GM21786 (cell line): Measurements from ENCODE around the gene COL2A1.

Experiments used
- ATAC-seq: cut with Tn5 transposase; IDR thresholded peaks from one replicate; pipeline ENCODE4 v1.9.1; 2021; ENCODE audit not compliant: unreplicated experiment

Gene COL2A1

DNA sequence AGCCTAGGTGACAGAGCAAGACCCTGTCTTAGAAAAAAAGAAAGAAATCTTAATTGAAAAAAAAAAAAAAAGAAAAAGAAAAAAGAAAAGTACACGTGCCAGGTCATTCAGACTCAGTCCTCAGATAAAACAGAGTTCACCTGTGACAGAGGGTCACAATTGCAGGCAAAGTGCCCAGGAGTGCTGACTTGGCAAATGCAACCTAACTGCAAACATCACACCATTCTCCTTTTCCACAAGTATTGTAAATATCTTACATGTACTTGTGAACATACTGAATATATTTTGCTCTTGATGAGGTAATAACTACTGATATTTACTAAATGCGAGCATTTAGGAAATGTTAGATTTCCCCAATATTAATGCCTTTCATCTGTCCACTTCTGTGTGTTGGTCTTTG lies 9.0 kb upstream of the COL2A1 start:
- ATAC-seq: no peak

GRCh38 chr12:48012070-48012469 lies 7.8 kb upstream of the COL2A1 start:
- ATAC-seq: no peak

- no peak for ATAC-seq
Measured at GRCh38 chr12:48010366-48010970, 6.2 kb upstream of the COL2A1 start.

- no peak for ATAC-seq
Measured at GRCh38 chr12:48009471-48009870, 5.2 kb upstream of the COL2A1 start.

DNA sequence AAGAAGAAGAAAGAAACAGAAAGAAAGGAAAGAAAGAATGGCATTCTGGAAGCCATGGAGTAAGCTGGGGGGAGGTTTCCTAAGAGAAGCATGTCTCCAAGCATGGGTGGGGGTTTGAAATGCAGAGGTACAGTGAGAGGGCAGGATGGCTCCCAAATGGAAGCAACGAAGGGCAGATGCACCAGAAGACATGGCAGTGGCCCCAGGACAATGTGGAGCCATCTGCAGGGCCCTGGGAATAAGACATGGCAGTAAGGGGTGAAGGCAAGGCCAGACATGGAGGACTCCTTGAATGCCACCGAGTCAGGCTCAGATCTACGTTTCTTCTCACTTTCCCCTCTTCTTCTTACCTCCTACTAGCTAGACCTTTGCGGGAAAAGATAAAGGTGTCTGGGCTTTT lies 4.7 kb upstream of the COL2A1 start:
- no peak for ATAC-seq

GRCh38 chr12:48008349-48008748 lies 4.1 kb upstream of the COL2A1 start:
- ATAC-seq: no peak

GRCh38 chr12:48007206-48007605 lies 2.9 kb upstream of the COL2A1 start:
- no peak for ATAC-seq

- no peak for ATAC-seq
Measured at GRCh38 chr12:48005750-48006021, 1.4 kb upstream of the COL2A1 start.

GRCh38 chr12:48005001-48005749 lies 899 bp upstream of the COL2A1 start:
- no peak for ATAC-seq

DNA sequence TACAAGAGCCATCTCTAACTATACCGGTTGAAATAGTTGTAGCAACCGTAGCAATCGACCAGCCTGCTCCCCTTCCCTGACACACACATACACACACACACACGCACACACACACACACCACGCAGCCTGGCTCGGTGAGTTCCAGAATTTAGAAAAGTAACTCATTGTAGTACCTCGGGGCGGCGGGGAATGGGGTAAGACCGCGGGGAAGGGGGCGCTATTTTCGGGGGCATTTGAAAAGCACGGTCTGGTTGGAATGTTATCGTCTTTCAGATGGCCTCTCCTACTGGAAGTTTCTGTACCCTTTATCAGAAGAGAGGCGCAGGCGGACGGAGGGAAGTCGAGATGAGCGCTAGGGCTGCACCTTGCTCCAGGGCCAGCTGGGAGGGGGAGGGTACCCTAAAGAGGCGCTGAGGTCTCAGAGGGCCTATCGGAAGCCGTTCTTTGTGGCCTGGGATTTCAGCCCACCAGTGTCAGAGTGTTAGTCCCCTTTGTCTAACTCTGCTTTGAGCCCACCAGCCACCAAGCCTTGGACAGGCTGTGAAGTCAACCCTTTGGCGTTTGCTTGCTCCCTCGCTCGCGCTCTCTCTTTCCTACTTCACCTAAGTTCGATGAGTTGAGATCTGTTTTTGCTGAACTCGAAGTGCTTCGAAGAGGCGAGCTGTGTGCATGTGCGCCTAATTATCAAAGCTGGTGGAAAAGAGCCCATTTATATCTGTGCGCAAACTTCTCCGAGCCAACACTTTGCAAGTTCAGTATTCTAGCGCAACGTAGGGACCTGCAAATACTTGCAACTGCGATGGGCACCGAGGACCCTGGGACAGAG lies 837 bp downstream of the COL2A1 start:
- ATAC-seq: no peak

DNA sequence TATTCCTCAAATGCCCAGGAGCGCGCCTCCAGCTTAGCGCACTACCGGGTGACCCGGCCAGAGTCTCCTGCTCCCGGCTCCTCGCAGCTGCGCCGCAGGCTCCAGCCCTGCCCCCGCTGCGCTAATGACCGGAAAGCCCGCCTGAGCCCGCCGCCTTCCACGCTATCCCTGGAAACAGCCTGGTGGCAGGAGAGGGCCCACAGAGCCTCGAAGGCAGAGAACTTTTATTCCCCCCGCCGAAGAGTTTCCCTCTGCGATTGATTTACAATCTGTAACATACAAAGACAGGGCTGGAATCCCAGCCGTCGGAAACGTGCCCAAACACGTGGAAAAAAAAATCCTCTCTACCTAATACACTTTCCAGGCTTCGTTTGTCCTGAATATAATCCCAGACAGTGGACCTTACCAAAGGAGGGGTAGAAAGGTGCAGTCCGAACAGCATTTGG lies 1.5 kb downstream of the COL2A1 start:
- no peak for ATAC-seq

DNA sequence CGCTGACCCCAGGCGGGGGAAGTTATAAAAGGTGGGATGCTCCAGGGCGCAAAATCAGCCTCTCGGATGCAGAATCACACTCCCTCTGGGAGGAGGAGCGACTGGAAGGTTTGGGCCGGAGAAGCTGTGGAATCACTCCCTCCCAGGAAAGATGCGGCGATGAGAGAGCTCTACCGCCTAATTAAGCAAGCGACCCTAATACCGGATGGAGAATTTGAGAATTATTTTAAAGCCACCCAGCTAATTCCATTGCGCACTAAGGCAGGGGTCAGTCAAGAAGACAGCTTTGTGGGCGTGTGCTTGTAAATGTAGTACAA lies 1.9 kb downstream of the COL2A1 start:
- ATAC-seq: no peak

DNA sequence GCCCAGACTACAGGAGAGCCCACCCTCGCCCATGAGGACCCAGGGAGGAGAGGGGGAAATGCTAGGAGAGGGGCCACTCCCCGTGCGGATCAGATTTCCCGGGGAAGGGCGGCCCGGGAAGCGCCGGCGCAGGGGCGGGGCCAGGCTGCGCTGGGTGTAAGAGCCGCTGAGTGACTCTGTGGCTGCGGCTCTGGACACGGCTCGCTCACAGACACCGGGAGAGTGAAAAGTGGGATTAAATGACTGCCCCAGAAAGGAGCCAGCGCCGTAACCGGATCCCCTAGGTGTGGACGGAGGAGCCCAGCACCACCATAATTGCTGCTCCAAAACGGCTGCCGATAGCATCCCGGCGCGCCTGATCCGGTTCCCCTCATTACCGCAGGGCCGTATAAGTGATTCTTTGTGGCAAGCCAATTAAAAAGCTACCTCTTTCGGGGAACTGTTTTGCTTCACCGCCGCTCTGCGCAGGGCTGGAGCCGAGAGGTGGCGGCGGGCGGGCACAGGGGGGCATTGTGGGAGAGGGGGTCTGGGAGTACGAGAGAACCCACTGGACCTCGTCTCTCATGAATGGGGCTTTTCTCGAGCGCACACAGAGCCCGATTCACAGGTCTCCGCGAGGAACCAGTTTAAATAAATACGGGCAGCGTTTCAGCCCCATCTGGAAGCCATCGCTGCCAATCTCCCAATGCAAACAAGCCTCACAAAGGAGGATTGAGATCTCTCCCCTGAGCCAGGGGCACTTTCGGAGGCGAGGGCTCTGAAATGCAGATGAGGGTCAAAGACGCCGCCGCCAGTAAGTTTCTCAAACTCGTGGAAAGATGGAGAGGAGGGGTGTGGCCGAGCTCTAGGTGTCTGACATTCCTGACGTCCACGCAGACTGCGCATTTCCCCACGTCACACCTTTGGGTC lies 2.5 kb downstream of the COL2A1 start:
- ATAC-seq: no peak

DNA sequence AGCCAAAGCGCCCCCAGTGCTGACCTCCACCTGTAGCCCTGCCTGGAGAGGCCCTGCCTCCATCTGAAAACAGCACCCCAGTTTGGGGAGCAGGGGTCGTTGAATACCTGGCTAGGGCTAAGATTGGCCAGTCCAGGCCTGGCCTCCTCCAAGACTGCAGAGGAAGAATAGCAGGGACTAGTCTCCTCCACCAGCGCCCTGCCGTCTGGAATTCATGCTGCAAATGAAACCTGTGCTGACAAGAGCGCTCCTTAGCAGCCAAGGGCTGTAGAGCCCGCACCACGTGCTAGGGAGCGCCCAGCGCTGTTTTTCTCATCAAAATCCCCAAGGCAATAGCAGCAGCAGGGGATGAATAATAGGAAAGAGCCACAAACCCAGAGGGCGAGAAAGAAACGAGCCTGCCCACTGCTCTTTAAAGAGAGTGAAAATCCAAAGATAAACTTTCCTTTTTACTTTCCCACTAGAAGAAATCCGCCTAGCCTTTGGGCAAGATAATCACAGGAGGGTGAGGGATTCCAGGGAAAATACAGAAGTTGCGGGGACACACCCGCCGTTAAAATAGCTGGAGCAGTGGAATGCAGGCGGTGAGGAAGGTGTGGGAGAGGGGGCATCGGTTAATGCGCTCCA lies 3.3 kb downstream of the COL2A1 start:
- ATAC-seq: no peak

DNA sequence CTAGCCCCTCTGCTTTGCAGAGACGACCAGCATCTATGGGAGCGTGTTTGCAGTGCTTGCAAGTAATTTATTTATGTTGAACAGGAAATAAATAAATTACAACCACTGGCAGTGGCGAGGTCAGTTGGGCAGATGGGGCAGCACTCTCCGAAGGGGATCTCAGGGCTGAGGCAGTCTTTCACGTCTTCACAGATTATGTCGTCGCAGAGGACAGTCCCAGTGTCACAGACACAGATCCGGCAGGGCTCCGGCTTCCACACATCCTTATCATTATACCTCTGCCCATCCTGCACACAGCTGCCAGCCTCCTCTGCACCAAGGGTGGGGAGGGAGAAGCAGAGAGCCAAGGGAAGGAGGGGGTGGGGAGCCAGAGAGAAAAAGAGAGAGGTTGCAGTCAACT lies 4.5 kb downstream of the COL2A1 start:
- ATAC-seq: no peak

- ATAC-seq: no peak
Measured at GRCh38 chr12:47997321-47997720, 7.0 kb downstream of the COL2A1 start.

GRCh38 chr12:47995981-47996401 lies 8.3 kb downstream of the COL2A1 start:
- ATAC-seq: no peak

- ATAC-seq: no peak
Measured at GRCh38 chr12:47993491-47993890, 10.8 kb downstream of the COL2A1 start.

GRCh38 chr12:47992776-47993175 lies 11.5 kb downstream of the COL2A1 start:
- ATAC-seq: no peak

DNA sequence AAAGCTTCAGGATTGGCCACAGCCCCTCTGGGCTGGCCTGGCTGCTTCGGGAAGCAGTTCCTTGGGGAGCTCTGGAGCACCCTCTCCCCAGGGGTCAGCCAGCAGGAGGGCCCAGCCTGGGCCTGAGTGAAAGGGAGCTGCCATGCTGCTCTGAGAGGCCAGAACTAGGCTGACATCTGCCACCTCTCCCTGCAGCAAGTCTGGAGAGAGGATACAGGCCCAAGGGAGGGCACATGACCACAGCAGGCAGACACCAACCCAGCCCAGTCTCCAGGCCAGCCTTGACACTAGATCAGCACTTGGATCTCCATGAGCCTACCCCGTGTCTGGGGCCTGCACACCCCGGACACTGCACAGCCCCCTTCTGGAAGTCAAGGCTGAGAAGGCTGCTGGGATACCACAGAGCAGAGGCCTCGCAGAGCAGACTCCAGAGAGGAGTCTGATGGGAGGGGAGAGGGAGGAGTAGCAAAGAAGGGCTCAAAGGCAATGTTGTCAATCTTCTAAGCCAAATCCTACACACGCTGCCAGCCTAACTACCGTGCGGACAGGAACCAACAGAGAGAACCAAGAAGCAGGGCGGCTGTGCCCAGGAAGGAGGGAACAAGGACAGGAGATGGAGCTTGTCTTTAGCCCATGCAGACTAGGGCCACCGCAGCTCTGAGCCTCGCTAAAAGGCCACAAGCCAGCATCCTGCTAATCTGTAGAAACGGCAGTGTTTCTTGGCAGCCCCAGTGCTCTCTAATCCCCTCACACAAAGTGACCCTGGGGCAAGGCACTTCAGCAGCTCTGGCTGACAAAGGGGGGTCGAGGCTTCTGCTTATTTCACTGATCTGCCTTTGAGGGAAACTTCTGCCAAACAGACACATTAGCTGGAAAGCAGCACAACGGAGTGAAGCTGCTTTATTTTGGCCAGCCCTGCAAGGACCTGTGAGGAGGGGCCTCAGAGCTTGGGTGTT lies 12.9 kb downstream of the COL2A1 start:
- no peak for ATAC-seq
